HepG2 (cell line): ENCODE results near the gene TMEM198. TPM values are rescaled to one million over a fixed set of nuclear protein-coding genes. Genes with fewer than 3 reads are reported as not detected.

Source experiments
- CBX2 ChIP-seq, 2 experiments: fragments of 200-600 bp in 1 of 2; sonication (generic); formaldehyde crosslinking in 1 of 2; IDR thresholded peaks; 2 replicates each; pipeline versions ENCODE4 v1.7.0 to v1.8.1; 2018 to 2022; ENCODE audit warnings: low read depth in 2 of 2, low read length in 1 of 2, mild to moderate bottlenecking in 1 of 2, missing genetic modification reagents in 1 of 2
- ELF4 ChIP-seq: sonication (generic); formaldehyde crosslinking; IDR thresholded peaks from 2 replicates; pipeline ENCODE4 v1.5.0; 2020; ENCODE audit warnings: missing genetic modification reagents, mild to moderate bottlenecking, moderate library complexity, borderline replicate concordance
- JUN ChIP-seq: sonication (generic); formaldehyde crosslinking; IDR thresholded peaks from 2 replicates; pipeline ENCODE4 v1.4.0; 2020; ENCODE audit warnings: mild to moderate bottlenecking, missing genetic modification reagents
- PBX3 ChIP-seq: sonication (generic); formaldehyde crosslinking; IDR thresholded peaks from 2 replicates; pipeline ENCODE4 v1.8.1; 2023; ENCODE audit warnings: missing genetic modification reagents, inconsistent platforms, borderline replicate concordance
- RBAK ChIP-seq: sonication (generic); formaldehyde crosslinking; IDR thresholded peaks from 2 replicates; pipeline ENCODE4 v1.5.1; 2020; ENCODE audit warnings: mild to moderate bottlenecking, missing genetic modification reagents
- SMC3 ChIP-seq: IDR thresholded peaks from 2 replicates; pipeline ENCODE4 v1.6.1; 2011; ENCODE audit warnings: low read length, improper control_type of control experiment
- polyA plus RNA-seq, 8 experiments: library from polyadenylated mRNA; depleted of rRNA in 3 of 8; stranded (reverse) in 7 of 8; unstranded in 1 of 8; fragments of >200 nt; fragmentation: Illumina TruSeq in 4 of 8; extraction: Trizol in 4 of 8; gene quantifications; 2 replicates each; pipeline versions ENCODE4 v1.2.1 to v1.2.3, GENCODE V29; 2011 to 2016; ENCODE audit warnings: low read depth in 4 of 8, missing spikeins in 1 of 8, mixed read lengths in 1 of 8; ENCODE audit not compliant: insufficient read depth in 1 of 8
- total RNA-seq, 5 experiments: library from RNA; depleted of rRNA; stranded (reverse); fragments of >200 nt; fragmentation: Illumina TruSeq; extraction: Trizol; gene quantifications; 2 replicates each; pipeline ENCODE4 v1.2.3, GENCODE V29; 2016; ENCODE audit warnings: low read depth in 1 of 5
- TF ChIP-seq, protein P1 (sequence below), 2 experiments: sonication (generic) in 1 of 2; formaldehyde crosslinking in 1 of 2; IDR thresholded peaks; 2 replicates each; pipeline versions ENCODE4 v1.6.1 to v1.9.0; 2014 to 2022; ENCODE audit warnings: antibody characterized with exemption in 1 of 2, borderline replicate concordance in 1 of 2, inconsistent platforms in 1 of 2, low read depth in 1 of 2, missing genetic modification reagents in 1 of 2
- TF ChIP-seq, protein P2 (sequence below): sonication (generic); formaldehyde crosslinking; IDR thresholded peaks from 2 replicates; pipeline ENCODE4 v1.4.0; 2020; ENCODE audit warnings: missing genetic modification reagents
- TF ChIP-seq, protein P3 (sequence below): sonication (generic); formaldehyde crosslinking; IDR thresholded peaks from 2 replicates; pipeline ENCODE4 v1.9.0; 2021; ENCODE audit warnings: missing genetic modification reagents, borderline replicate concordance
- TF ChIP-seq, protein P4 (sequence below): IDR thresholded peaks from 2 replicates; pipeline ENCODE4 v1.4.0; 2020; ENCODE audit warnings: mild to moderate bottlenecking, missing genetic modification reagents
- TF ChIP-seq, protein P5 (sequence below): IDR thresholded peaks from 2 replicates; pipeline ENCODE4 v1.6.1; 2016; ENCODE audit warnings: missing genetic modification reagents, missing compliant biosample characterization

The TMEM198 gene
- total and polyA plus RNA-seq, 2 of the 13 experiments (the other 11 are each of a cell fraction or from before 2014, with no cell fraction given) = 17.3 to 23.5 TPM

GRCh38 chr2:219497495-219498279 is 46.1 kb upstream of the TMEM198 start (continued):
- no peak for TF ChIP-seq PBX3 (CRISPR knock-in tag)
- TF ChIP-seq, protein P1, sequence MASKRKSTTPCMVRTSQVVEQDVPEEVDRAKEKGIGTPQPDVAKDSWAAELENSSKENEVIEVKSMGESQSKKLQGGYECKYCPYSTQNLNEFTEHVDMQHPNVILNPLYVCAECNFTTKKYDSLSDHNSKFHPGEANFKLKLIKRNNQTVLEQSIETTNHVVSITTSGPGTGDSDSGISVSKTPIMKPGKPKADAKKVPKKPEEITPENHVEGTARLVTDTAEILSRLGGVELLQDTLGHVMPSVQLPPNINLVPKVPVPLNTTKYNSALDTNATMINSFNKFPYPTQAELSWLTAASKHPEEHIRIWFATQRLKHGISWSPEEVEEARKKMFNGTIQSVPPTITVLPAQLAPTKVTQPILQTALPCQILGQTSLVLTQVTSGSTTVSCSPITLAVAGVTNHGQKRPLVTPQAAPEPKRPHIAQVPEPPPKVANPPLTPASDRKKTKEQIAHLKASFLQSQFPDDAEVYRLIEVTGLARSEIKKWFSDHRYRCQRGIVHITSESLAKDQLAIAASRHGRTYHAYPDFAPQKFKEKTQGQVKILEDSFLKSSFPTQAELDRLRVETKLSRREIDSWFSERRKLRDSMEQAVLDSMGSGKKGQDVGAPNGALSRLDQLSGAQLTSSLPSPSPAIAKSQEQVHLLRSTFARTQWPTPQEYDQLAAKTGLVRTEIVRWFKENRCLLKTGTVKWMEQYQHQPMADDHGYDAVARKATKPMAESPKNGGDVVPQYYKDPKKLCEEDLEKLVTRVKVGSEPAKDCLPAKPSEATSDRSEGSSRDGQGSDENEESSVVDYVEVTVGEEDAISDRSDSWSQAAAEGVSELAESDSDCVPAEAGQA (IDR thresholded peaks at IDR 0.05; ENCODE audit: low read depth) = no peak
- TF ChIP-seq, protein P1 (CRISPR knock-in tag; IDR thresholded peaks at IDR 0.05; ENCODE audit: borderline replicate concordance) = no peak
- TF ChIP-seq RBAK (CRISPR knock-in tag) = peak; percentile 26; the same call in 1 of the 2 replicates
- TF ChIP-seq, protein P2, sequence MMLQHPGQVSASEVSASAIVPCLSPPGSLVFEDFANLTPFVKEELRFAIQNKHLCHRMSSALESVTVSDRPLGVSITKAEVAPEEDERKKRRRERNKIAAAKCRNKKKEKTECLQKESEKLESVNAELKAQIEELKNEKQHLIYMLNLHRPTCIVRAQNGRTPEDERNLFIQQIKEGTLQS (CRISPR knock-in tag) = no peak
- TF ChIP-seq SMC3 = no peak
- no peak for TF ChIP-seq ELF4
- TF ChIP-seq, protein P3, sequence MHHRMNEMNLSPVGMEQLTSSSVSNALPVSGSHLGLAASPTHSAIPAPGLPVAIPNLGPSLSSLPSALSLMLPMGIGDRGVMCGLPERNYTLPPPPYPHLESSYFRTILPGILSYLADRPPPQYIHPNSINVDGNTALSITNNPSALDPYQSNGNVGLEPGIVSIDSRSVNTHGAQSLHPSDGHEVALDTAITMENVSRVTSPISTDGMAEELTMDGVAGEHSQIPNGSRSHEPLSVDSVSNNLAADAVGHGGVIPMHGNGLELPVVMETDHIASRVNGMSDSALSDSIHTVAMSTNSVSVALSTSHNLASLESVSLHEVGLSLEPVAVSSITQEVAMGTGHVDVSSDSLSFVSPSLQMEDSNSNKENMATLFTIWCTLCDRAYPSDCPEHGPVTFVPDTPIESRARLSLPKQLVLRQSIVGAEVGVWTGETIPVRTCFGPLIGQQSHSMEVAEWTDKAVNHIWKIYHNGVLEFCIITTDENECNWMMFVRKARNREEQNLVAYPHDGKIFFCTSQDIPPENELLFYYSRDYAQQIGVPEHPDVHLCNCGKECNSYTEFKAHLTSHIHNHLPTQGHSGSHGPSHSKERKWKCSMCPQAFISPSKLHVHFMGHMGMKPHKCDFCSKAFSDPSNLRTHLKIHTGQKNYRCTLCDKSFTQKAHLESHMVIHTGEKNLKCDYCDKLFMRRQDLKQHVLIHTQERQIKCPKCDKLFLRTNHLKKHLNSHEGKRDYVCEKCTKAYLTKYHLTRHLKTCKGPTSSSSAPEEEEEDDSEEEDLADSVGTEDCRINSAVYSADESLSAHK = no peak
- TF ChIP-seq, protein P4, sequence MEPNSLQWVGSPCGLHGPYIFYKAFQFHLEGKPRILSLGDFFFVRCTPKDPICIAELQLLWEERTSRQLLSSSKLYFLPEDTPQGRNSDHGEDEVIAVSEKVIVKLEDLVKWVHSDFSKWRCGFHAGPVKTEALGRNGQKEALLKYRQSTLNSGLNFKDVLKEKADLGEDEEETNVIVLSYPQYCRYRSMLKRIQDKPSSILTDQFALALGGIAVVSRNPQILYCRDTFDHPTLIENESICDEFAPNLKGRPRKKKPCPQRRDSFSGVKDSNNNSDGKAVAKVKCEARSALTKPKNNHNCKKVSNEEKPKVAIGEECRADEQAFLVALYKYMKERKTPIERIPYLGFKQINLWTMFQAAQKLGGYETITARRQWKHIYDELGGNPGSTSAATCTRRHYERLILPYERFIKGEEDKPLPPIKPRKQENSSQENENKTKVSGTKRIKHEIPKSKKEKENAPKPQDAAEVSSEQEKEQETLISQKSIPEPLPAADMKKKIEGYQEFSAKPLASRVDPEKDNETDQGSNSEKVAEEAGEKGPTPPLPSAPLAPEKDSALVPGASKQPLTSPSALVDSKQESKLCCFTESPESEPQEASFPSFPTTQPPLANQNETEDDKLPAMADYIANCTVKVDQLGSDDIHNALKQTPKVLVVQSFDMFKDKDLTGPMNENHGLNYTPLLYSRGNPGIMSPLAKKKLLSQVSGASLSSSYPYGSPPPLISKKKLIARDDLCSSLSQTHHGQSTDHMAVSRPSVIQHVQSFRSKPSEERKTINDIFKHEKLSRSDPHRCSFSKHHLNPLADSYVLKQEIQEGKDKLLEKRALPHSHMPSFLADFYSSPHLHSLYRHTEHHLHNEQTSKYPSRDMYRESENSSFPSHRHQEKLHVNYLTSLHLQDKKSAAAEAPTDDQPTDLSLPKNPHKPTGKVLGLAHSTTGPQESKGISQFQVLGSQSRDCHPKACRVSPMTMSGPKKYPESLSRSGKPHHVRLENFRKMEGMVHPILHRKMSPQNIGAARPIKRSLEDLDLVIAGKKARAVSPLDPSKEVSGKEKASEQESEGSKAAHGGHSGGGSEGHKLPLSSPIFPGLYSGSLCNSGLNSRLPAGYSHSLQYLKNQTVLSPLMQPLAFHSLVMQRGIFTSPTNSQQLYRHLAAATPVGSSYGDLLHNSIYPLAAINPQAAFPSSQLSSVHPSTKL = no peak; the same call in 1 of the 2 replicates
- no peak for TF ChIP-seq CBX2 (IDR thresholded peaks at IDR 0.05; ENCODE audit: low read depth, low read length)
- no peak for TF ChIP-seq CBX2 (CRISPR knock-in tag; IDR thresholded peaks at IDR 0.05; ENCODE audit: low read depth)
- TF ChIP-seq JUN = no peak
- TF ChIP-seq, protein P5, sequence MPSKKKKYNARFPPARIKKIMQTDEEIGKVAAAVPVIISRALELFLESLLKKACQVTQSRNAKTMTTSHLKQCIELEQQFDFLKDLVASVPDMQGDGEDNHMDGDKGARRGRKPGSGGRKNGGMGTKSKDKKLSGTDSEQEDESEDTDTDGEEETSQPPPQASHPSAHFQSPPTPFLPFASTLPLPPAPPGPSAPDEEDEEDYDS (CRISPR knock-in tag) = peak; percentile 67
